ENCODE results near the gene CACNB2.

- TF ChIP-seq POLR2A (IDR thresholded peaks at IDR 0.05; ENCODE audit: low read length) = no peak
- TF ChIP-seq GATA1 (IDR thresholded peaks at IDR 0.05; ENCODE audit: low read depth, low read length) = no peak
These were observed 297.3 kb downstream of the CACNB2 start for GRCh38 chr10:18437486-18437885.
